ENCODE data around the gene ENOX1.
"Not testable (repeated sequence)": the region's sequence is repeated elsewhere in the genome, so short reads cannot be mapped to it uniquely, and the experiment has no call there.

Gene ENOX1

DNA sequence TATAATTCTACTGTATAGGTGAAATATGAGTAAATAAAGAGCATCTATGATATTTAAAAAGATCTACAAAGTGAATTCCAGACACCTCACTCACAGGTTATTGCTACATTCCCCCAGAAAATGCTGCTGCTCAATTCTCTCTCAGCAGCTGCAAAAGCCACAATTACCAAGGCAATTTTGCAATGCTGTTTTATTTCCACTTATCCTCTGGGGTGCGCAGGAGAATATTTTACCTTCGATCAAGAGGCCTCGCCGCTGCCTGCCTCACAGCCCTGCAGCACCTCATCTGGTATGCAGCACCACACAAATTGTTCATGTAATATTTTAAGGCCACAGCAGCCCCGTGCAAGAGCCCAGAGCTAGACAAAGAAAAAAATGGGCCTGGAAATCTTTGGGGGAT is 430.2 kb downstream of the ENOX1 start:
- no peak for DNase-seq (ENCODE audit: low read depth in 2 of 2)

DNA sequence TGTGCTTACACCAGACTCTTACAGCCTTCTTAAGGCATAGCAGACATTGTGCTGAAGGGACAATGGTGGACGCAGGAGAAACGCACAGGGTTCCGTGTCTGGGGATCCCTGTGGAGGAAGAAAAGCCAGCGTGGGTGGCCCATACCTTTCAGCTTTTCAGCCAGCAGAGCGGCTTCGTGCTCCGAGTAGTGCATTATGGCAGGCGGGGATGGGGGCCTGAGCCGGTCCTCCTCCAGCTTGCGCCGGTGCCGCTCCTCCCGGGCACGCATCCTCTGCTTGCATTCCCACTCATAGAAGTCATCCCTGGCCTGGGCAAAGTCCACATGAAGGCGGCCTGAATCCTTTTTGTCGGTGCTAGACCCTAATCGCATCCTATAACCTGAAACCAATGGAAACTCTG is 431.0 kb downstream of the ENOX1 start:
- DNase-seq (ENCODE audit: low read depth in 2 of 2): no peak

DNA sequence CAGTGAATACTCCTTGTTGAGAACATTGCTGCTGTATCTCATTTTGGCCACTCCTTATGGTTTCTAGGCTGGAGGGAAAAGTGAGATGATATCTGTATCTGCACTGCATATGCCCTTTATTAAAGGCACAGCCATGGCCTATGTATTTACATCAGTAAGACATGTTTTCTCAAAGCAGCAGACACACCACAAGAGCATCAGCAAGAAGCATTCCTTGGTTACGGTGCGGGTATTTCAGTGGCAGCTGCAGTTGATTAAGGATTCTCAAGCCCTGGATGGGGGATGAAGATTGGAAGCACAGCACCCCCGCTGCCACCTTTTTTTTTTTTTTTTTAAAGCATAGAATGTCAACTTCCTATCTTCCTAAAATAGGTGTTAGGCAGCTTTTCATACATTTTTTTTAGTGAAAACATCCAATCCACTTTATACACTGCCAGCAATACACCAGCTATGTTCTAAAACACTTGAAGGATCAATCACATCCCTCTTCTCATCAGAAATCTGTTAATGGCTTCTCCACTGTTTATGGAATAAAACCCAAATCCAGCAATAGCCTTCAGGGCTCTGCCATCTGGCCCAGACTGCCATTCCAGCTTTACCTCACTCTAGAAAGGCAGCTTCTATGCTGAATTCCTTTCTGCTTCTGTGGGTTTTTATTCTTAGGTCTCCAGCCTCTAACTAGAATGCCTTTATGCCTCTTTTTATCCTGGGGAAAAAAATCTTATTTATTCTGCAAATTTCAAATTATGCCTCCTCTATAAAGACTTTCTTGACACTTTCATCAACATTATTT is 432.4 kb downstream of the ENOX1 start:
- DNase-seq (ENCODE audit: low read depth in 2 of 2): no peak

DNA sequence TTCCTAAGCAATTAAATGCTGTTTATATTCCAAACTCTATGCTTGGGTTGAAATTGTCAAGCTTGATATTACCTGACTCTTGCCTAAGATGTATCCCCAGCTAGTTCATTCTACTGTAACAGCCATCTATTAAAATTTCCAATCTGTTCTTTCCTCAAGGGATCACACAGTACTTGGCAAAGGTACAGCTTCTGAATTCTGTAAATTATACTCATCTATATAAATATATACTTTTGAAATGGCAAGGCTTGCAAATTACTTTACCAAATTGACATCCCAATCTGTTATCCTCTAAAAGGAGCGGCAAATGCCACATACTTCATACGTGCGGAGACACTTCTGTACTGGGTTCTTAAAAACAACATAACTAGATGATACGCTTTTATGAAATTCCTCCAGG is 433.1 kb downstream of the ENOX1 start:
- DNase-seq (ENCODE audit: low read depth in 2 of 2): no peak

DNA sequence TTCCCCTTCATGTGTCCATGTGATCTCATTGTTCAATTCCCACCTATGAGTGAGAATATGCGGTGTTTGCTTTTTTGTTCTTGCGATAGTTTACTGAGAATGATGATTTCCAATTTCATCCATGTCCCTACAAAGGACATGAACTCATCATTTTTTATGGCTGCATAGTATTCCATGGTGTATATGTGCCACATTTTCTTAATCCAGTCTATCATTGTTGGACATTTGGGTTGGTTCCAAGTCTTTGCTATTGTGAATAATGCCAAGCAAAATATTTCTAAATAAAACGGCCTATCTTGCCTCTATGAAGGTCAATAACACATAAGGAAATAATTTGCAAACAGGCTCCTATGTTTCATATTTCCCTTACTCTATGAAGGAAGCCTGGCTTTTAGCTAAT is 435.2 kb downstream of the ENOX1 start:
- not testable (repeated sequence) for DNase-seq (ENCODE audit: low read depth in 2 of 2)

DNA sequence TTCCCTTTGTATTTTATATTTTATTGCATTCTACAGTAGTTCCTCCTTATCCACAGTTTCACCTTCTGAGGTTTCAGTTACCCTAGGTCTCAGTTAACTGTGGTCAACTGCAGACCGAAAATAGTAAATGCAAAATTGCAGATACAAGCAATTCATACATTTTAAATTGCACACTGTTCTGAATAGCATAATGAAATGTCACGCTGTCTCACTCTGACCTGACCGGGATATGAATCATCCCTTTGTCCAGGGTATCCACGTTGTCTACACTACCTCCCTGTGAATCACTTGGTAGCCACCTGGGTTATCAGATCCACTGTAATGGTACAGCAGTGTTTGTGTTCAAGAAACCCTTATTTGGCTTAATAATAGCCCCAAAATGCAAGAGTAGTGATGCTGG is 438.4 kb downstream of the ENOX1 start:
- DNase-seq (ENCODE audit: low read depth in 2 of 2): no peak

DNA sequence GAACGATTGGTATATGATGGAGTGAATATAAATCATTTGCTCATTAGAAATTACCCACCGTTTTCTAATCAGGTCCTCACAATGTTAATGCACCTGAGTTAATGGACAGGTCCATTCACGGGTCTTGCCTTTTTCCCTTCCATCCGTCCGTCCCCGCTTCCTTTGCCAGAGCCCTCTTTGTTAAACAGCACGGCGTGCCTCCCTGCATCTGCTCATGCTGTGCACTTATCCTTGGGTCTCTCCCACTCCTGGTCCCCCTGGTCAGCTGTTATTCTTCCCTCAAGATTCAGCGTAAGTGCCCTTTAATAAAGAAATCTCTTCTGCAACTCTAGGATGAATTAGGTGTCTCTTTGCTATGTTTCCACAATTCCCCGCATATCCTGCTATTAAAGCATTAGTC is 438.9 kb downstream of the ENOX1 start:
- DNase-seq (ENCODE audit: low read depth in 2 of 2): no peak

DNA sequence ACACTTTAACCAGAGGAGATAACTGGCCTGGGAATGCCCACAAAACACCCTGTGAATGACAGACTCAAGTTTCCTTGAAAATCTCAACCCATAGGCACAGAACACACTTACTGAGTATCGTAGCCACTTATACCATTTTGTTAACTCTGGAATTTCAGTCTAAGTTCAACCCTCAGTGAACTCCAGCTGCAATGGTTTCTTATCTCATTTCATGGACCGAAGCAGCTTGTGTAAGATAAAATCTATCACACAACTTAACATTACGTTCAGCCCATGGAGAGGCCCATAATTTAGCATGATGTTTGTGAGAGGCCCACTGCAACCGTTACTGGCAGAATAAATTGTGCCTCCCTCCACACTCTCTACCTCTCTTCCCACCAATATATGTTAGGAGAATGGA is 440.3 kb downstream of the ENOX1 start:
- no peak for DNase-seq (ENCODE audit: low read depth in 2 of 2)

DNA sequence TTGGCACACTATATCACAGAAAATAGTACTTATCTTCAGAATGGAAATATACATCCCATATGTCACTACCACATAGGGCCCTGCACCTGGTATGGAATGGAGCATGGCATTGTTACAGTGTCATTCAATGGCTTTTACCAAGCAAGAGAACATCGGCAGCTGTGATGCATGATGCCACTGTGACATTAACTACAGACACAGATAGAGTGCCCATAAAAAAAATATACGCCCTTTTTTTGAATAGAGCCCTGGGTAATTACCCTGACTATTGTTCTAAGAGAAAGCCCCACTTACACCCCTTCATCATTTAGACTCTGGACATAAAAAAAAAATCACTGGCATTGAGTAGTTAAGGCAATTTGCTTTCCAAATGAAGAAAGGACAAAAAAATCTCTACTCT is 443.1 kb downstream of the ENOX1 start:
- no peak for DNase-seq (ENCODE audit: low read depth in 2 of 2)

DNA sequence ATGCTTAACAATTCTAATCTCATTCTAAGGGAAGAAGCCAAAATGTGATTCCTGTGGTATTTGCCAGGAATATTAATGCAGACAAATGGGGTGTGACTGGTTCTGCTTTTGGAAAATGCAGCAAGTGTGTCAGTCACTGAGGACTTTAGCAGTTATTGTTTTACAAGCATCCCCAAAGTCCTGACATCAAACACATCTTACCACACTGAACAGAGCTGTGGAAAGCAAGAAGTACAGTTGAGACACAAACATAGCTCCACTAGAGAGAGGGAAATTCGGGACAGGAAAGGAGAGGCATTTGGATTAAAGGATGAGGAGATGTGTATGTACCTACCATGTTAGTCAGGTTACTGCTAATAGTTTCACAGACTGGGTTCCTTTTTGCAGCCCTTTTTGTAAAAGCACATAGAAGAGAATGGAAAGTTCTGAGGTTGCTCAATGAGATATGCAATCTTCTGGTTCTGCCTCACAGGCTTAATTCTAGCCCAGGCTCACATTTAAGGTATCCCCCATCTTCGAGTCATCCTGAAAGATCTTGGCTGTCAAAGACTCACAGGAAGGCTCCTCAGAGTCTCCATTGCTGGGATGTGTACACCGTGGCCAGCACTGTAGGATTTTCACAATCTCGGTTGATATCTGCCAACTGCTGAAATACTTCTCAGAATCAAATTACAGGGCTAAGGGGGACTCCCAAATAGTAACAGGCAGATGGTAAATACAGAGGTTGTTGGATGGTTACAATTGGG is 446.8 kb downstream of the ENOX1 start:
- no peak for DNase-seq (ENCODE audit: low read depth in 2 of 2)

DNA sequence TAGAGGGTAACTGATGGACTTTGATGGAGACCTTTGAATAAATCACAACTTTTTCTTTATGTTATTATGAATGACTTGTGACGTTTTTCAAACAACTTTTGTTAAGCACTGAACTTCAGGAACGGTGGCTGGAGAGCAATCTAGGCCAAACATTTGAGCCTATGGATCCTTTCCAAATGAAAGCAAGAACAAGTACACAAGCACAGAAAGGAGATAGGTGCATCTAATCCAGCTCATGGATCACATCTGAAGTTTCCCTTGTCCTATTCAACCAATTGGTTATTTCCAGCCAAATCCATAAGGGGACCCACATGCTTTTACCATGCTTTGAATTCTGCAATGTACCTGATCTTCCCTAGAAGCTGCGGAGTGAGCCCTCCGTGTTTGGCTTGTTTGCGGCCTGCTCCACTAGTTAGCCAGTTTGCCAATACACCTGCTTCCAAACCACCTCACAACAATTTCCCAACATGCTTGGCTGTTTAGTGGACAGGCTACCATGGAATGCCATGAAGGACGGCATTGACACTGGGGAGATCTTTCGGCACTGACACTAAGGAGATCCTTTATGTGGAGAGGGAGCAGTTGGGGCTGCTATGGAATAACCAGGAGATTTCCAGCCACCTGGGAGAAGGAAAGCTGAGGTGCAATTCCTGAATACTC is 447.5 kb downstream of the ENOX1 start:
- no peak for DNase-seq (ENCODE audit: low read depth in 2 of 2)

DNA sequence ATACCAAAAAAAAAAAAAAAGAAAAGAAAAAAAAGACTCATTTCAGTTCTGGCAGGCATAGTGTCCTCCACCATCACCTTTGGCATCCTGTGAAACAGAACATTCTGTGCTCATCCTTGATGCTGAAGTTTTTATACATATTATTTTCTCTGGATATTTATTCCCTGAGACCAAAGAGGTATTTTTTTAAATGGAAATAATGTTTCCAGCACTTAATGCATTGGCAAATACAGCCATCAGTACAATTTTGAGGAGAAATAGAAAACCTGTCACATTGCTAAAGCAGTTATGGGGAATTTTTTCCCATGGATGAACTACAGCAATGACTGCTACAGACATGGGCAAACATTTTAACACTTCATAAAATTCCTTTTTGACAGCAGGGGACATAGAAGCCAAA is 451.0 kb downstream of the ENOX1 start:
- DNase-seq (ENCODE audit: low read depth in 2 of 2): no peak

DNA sequence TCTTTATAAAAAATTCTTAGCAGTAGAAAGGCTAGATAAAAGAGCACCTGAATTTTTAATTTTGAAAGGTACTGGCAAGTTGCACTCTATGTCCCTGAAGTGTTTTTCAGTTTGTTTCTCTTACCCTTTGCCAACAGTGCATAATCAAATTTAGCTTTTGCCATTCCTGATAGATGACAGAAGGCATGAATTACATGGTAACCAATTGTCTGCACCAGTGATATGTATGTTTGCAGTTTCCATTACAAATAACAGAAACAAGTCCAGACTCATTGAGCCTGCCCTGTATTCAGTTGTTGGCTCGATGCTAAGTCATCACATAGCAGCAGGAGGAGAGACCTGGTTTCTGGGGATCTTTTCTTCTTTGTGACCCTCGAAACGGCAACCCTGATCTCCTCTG is 453.6 kb downstream of the ENOX1 start:
- DNase-seq (ENCODE audit: low read depth in 2 of 2): no peak

DNA sequence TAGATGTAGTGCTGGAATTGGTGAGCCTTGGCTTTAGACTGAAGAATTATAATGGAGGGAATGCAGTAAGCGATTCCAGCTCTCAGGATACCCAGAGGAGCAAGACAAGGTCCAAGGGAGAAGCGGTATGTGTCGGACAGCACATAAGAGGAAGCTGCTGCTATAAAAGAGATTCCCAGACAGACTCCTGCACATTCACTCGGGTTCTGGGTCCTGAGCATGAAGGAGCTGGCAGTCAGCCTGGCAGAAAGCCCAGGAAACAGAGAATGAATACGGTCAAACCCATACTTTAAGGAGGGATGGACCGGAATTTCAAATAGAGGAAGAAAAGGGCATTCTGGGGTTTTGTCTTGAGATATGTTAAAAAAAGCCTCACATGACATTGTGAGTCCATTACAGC is 455.1 kb downstream of the ENOX1 start:
- DNase-seq (ENCODE audit: low read depth in 2 of 2): no peak

DNA sequence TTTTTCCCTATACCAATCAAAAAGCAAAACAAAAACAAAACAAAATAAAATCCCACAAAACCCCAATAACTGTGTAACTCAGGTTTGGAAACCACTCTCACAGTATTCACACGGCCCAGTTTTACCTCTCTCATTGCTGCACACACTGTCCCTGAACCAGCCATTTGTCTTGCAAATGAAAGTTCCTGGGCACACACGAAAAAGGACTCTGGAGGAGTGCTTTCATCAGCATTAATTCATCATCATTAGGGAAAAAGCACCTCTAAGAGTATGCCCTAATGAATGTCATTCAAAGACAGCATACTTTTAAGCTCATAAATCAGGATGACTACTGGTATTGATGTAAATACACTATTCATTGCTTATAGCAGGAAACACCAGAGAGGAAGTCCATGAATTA is 457.1 kb downstream of the ENOX1 start:
- no peak for DNase-seq (ENCODE audit: low read depth in 2 of 2)

DNA sequence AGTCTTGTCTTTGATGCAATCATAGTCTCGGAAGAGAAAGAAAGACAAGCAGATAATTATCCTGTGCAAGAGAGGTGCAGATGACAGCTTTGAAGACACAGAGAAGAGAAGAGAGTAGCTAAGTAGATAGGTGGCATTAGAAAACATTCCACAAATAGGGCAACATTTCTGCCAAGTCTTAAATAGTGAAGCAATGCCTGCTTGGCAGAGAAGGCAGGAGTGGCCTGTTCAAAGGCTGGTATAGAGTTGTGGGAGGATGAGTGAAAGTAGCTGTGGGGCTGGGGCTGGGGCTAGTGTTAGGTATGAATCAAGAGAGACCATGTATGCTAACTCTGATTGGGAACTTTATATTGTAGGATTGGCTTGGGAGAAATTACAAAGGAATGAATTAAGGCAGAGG is 457.9 kb downstream of the ENOX1 start:
- no peak for DNase-seq (ENCODE audit: low read depth in 2 of 2)

DNA sequence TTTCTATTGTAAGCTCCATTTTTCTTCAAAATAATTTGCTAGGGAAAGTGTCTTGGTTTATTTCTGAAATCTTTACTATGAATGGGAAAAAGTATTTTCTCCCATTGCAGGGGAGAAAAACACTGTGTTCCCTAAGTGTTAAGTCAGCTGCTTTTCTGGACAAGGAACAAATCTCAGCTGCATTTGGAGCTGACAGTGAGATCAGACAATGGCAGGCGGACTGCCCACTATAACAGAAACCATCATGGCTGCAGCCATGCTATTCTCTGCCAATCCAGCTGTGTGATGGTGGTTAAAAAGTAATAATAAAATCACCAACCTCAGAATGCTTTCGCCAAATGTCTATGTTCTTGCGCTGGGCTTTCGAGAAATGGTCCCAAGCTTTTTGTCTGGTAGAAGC is 460.7 kb downstream of the ENOX1 start:
- no peak for DNase-seq (ENCODE audit: low read depth in 2 of 2)

DNA sequence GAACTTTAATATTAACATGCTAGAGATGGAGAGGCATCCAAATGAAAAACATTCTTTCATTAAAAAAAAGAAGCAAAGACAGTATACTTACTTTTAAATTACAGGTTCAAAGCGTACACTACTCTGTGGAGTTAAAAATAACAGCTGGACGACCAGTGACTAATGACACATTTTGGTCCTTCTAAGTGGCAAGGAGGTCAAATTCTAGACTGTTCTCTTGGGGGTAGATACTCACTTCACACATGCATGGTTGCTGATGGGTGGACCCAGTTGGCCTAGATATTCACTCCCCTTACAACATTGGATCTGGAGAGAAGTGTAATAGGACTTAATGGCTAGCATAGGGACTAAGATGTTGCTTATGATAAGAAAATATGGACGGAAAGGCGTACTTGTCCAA is 461.1 kb downstream of the ENOX1 start:
- DNase-seq (ENCODE audit: low read depth in 2 of 2): no peak

DNA sequence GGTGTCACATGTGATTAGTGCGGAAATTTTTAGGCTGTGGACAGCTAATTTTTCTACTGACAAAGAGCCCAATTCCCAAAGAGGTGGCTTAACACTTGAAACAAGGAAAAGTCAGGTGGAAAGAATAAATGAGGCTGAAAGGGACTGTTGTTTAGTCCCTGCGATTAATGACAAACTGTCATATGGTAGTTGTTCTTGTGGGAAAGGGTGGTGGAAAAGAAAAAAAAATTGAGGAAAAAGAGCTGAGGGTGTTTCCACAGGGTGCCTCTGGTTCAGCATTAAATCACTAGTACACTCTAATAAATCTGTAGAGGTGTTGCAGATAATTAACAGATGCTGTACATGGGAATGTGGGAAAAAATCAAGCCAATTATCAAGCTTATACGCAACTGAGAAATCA is 462.6 kb downstream of the ENOX1 start:
- DNase-seq (ENCODE audit: low read depth in 2 of 2): no peak

DNA sequence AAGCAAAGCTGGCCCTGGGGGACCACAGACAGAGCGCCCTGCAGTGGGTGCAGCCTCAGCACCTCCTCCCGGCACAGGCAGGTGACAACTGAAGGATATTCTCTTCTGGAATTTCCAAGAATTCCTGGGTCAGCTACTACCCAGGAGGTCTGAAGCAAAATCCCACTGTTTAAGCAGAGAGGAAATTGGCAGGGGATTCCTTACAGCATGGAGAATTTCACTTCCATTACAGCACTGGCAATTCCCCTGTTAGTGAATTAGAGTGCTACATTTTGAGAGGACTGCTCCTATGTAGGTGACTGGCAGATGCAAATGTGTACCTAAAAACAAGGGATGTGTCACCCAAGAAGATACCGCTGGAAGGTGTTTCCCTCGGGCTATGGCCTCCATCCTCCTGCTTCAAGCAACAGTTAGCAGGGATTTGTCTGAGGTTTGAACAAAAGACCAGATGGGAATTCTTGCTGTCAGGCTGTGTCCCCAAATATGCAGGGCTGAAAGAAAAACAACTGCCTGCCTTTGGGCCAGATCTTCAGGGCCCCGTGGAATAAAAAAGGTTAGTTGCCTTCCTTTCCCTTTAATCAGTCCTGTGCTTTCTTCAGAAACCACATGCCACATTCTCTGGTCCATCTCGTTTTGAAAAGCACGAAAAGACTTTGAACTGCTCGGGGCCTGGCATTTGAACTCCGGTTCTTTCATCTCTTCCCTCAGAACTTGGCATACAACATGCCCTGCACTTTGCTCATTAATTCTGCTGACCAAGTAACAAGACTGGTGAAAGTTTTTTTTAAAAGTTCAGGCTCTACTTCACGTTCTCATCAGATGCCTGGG is 466.9 kb downstream of the ENOX1 start:
- DNase-seq (ENCODE audit: low read depth in 2 of 2): no peak

DNA sequence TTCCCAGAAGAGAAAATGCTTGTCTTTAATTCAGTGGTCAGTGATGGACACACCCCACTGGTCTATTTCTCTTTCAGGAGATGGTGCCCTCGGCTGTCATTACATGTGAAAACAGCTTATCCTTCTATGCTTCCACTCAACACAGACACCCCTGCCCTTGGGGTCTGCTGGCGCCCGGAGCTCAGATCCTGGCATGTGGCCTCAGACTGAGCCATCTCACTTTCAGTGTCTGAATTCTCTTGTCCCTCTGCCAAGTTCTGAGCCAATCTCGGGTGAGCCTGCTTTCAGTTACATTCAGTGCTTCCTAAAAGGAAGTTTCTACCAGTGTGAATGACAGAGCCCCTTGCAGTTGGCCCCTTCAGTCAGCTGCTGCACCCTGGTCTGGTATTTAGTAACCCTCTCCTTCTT is 469.8 kb downstream of the ENOX1 start:
- DNase-seq (ENCODE audit: low read depth in 2 of 2): no peak

DNA sequence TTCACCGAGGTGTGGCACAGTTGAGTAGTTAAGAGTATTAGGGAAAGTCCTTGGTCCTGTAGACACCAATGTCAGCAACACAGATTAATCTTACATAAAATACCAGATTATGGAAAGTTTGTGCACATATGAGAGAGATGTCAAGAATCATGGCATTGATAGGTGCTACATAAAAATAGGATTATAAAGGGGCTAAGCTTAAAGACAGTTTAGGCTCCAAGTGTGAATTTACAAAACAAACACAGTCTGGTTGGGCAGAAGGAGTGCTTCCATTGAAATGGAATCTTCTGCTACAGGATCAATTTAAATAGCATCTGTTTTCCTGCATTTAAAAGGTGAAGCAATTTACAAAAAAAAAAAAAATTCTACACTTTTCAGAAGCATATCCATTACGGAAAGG is 470.5 kb downstream of the ENOX1 start:
- no peak for DNase-seq (ENCODE audit: low read depth in 2 of 2)
